ENCODE results near the gene USB1. TPM values are rescaled to one million over a fixed set of nuclear protein-coding genes. Genes with fewer than 3 reads are reported as not detected.

Gene USB1
- total RNA-seq, 1 experiment from 2014 or later, result 106 TPM

DNA sequence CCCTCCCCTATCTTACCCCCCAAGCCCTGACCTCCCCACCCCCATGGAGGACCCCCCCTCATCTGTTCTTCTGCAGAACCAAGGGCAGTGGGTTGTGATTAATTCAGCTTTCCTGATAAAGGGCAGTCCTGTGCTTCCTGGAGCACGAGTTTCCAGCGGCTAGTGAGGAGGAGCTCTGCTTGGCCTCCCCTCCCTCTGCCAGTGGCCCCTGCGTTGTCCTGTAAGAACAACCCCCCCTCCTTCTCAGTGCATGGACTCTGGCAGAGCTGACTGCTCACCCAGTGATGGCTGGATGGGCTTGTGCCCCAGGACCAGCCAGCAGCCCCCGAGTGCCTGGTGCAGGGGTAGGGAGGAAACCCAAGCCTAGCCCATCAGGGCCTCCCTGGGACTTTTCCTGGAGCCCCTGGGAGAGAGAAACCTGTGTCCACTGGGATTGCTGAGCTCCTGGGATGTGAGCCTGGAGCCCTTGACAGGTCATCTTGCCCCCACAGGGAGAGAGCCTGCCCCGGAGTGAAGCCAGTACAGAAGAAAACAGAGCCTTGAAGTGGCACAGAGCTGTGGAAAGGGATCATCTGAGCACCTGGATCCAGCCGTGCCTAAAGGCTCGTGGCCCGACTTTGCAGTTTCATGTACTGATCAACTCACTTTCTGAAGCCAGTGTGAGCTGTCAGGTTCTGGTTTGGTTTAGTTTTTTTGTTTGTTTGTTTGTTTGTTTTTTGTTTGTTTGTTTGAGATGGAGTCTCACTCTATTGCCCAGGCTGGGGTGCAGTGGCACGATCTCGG is 50.8 kb downstream of the USB1 start:
- Histone ChIP-seq H3K27me3 (replicated peaks; ENCODE audit: insufficient read depth, low read depth, low read length, poor library complexity) (no peaks in the 10 kb centered on the region), H3K4me1 (ENCODE audit: insufficient read depth, low read length, poor library complexity, severe bottlenecking) (no peaks in the 10 kb centered on the region), H3K4me3 (ENCODE audit: low read depth, low read length, poor library complexity, severe bottlenecking) (no peak overlapping the region), H3K9me3 (ENCODE audit: low read depth, low read length, poor library complexity, severe bottlenecking) (no peaks in the 10 kb centered on the region), H3K36me3 (ENCODE audit: insufficient read depth, low read length, poor library complexity, severe bottlenecking) (no peaks in the 10 kb centered on the region), H3K27ac (ENCODE audit: low read depth, low read length, poor library complexity, severe bottlenecking) (no peak overlapping the region)
- intact Hi-C loops (cut with micrococcal nuclease; ENCODE audit: unreplicated experiment), result loop anchor here (10.0 kb wide), 1 partner anchor 703 kb away; no protein-coding TSS in a partner anchor
- CTCF ChIA-PET, result no interaction called here
- POLR2A ChIA-PET (ENCODE audit: low non-redundant PET), result no interaction called here
- DNase-seq (ENCODE audit: low spot score), result no peak
- no TSS peak for BruUV-seq (replicated peaks)
- no peak for TF ChIP-seq EZH2 (IDR thresholded peaks at IDR 0.05; ENCODE audit: borderline replicate concordance, low read depth, low read length, poor library complexity, severe bottlenecking)
- TF ChIP-seq, protein P1, sequence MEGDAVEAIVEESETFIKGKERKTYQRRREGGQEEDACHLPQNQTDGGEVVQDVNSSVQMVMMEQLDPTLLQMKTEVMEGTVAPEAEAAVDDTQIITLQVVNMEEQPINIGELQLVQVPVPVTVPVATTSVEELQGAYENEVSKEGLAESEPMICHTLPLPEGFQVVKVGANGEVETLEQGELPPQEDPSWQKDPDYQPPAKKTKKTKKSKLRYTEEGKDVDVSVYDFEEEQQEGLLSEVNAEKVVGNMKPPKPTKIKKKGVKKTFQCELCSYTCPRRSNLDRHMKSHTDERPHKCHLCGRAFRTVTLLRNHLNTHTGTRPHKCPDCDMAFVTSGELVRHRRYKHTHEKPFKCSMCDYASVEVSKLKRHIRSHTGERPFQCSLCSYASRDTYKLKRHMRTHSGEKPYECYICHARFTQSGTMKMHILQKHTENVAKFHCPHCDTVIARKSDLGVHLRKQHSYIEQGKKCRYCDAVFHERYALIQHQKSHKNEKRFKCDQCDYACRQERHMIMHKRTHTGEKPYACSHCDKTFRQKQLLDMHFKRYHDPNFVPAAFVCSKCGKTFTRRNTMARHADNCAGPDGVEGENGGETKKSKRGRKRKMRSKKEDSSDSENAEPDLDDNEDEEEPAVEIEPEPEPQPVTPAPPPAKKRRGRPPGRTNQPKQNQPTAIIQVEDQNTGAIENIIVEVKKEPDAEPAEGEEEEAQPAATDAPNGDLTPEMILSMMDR (conservative IDR thresholded peaks at IDR 0.05; ENCODE audit: low read depth, low read length), result no peak

DNA sequence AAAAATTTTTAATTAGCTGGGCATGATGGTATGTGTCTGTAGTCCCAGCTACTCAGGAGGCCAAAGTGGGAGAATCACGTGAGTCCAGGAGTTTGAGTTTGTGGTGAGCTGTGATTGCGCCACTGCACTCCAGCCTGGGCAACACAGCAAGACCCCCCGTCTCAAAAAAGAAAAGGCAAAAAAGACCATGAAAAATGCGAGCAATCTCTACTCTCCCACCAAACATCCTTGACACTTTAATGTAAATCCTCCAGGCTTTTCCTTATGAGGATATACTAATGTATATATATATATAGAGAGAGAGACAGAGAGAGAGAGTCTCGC is 52.4 kb downstream of the USB1 start:
- CTCF ChIA-PET, result no interaction called here

DNA sequence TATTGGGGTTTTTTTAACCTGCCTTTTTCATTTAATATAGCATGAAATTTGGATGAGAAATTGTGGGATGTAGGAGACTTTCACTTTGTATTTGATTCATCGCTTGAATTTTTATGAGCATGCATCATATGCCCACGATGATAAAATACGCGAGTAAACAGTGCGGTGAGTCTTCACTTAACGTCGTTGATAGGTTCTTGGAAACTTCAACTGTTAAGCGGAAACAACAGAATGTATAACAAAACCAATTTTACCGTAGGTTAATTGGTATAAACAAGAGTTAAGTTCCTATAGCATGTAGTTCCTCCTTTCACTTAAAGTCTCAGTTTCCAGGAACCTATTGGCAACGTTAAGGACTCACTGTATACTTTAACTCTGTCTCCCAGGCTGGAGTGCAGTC is 53.1 kb downstream of the USB1 start:
- CTCF ChIA-PET, result no interaction called here
- DNase-seq (ENCODE audit: low spot score), result no peak
- no peak overlapping the region for H3K27ac ChIP-seq (ENCODE audit: low read depth, low read length, poor library complexity, severe bottlenecking)
- H3K4me3 ChIP-seq (ENCODE audit: low read depth, low read length, poor library complexity, severe bottlenecking), result no peak overlapping the region
- TF ChIP-seq EZH2 (IDR thresholded peaks at IDR 0.05; ENCODE audit: borderline replicate concordance, low read depth, low read length, poor library complexity, severe bottlenecking), result no peak
- TF ChIP-seq, protein P1 (conservative IDR thresholded peaks at IDR 0.05; ENCODE audit: low read depth, low read length), result no peak
- no peaks in the 10 kb centered on the region for H3K9me3 ChIP-seq (ENCODE audit: low read depth, low read length, poor library complexity, severe bottlenecking)
- no TSS peak for BruUV-seq (replicated peaks)
- H3K36me3 ChIP-seq (ENCODE audit: insufficient read depth, low read length, poor library complexity, severe bottlenecking), result no peaks in the 10 kb centered on the region
- intact Hi-C loops (cut with micrococcal nuclease; ENCODE audit: unreplicated experiment), result loop anchor here (10.0 kb wide), 1 partner anchor 701 kb away; no protein-coding TSS in a partner anchor
- H3K4me1 ChIP-seq (ENCODE audit: insufficient read depth, low read length, poor library complexity, severe bottlenecking), result no peaks in the 10 kb centered on the region
- POLR2A ChIA-PET (ENCODE audit: low non-redundant PET), result no interaction called here
- H3K27me3 ChIP-seq (replicated peaks; ENCODE audit: insufficient read depth, low read depth, low read length, poor library complexity), result no peaks in the 10 kb centered on the region

More for the DNA sequence above, 52.4 kb downstream of the USB1 start:
- BruUV-seq (replicated peaks), result no TSS peak
- H3K27me3 ChIP-seq (replicated peaks; ENCODE audit: insufficient read depth, low read depth, low read length, poor library complexity), result no peaks in the 10 kb centered on the region
- H3K9me3 ChIP-seq (ENCODE audit: low read depth, low read length, poor library complexity, severe bottlenecking), result no peaks in the 10 kb centered on the region
- intact Hi-C loops (cut with micrococcal nuclease; ENCODE audit: unreplicated experiment), result loop anchor here (10.0 kb wide), 1 partner anchor 701 kb away; no protein-coding TSS in a partner anchor
- no peaks in the 10 kb centered on the region for H3K4me1 ChIP-seq (ENCODE audit: insufficient read depth, low read length, poor library complexity, severe bottlenecking)
- no peak overlapping the region for H3K4me3 ChIP-seq (ENCODE audit: low read depth, low read length, poor library complexity, severe bottlenecking)
- DNase-seq (ENCODE audit: low spot score), result no peak
- H3K36me3 ChIP-seq (ENCODE audit: insufficient read depth, low read length, poor library complexity, severe bottlenecking), result no peaks in the 10 kb centered on the region
- no peak for TF ChIP-seq EZH2 (IDR thresholded peaks at IDR 0.05; ENCODE audit: borderline replicate concordance, low read depth, low read length, poor library complexity, severe bottlenecking)
- TF ChIP-seq, protein P1 (conservative IDR thresholded peaks at IDR 0.05; ENCODE audit: low read depth, low read length), result no peak
- POLR2A ChIA-PET (ENCODE audit: low non-redundant PET), result interaction anchor here (0.6 to 0.7 kb wide), 2 partner anchors 20 to 67 kb away, joined by 3 to 4 read pairs; no protein-coding TSS in a partner anchor
- H3K27ac ChIP-seq (ENCODE audit: low read depth, low read length, poor library complexity, severe bottlenecking), result no peak overlapping the region
